CD4-positive, alpha-beta T cell treated with Interleukin-4 for 4 hours (primary cell): ENCODE data around the gene LLGL1.

Source experiments
- DNase-seq: peaks from one replicate; pipeline ENCODE4 v3.0.0-alpha.2; 2020

The LLGL1 gene

GRCh38 chr17:18253947-18254821 is 28.7 kb downstream of the LLGL1 start:
- DNase-seq: no peak

- no peak for DNase-seq
Measured at GRCh38 chr17:18254888-18255649, 29.6 kb downstream of the LLGL1 start.

GRCh38 chr17:18256351-18256750 is 30.9 kb downstream of the LLGL1 start:
- no peak for DNase-seq

- DNase-seq: no peak
Measured at GRCh38 chr17:18256776-18257175, 31.3 kb downstream of the LLGL1 start.

GRCh38 chr17:18257268-18257981 is 32.0 kb downstream of the LLGL1 start:
- peak; percentile 13 for DNase-seq

- peak; percentile 41 for DNase-seq
Measured at GRCh38 chr17:18257982-18258355, 32.5 kb downstream of the LLGL1 start.

GRCh38 chr17:18258356-18259038 is 33.1 kb downstream of the LLGL1 start, which contains the start of gene FLII:
TSS of gene FLII (minus strand) at chr17:18258738. CDS start at chr17:18258690, 48 bp downstream.
- DNase-seq: peak; percentile 29

- no peak for DNase-seq
Measured at GRCh38 chr17:18259621-18260331, 34.3 kb downstream of the LLGL1 start.

GRCh38 chr17:18260332-18261145 is 35.1 kb downstream of the LLGL1 start, which contains the start of gene MIEF2:
TSS of gene MIEF2 (plus strand) at chr17:18260662. CDS start at chr17:18262721, 2,059 bp downstream.
- peak; percentile 92 for DNase-seq

- peak; percentile 27 for DNase-seq
Measured at GRCh38 chr17:18261146-18261515, 35.7 kb downstream of the LLGL1 start.

GRCh38 chr17:18261659-18262058 is 36.2 kb downstream of the LLGL1 start:
- no peak for DNase-seq

GRCh38 chr17:18262111-18262510 is 36.7 kb downstream of the LLGL1 start:
- DNase-seq: no peak

GRCh38 chr17:18262641-18263040 is 37.2 kb downstream of the LLGL1 start:
- no peak for DNase-seq

- DNase-seq: no peak
Measured at GRCh38 chr17:18263885-18264682, 38.6 kb downstream of the LLGL1 start.

- DNase-seq: no peak
Measured at GRCh38 chr17:18267366-18267765, 41.9 kb downstream of the LLGL1 start.

- no peak for DNase-seq
Measured at GRCh38 chr17:18267927-18268711, 42.7 kb downstream of the LLGL1 start.

- DNase-seq: no peak
Measured at GRCh38 chr17:18270046-18270931, 44.9 kb downstream of the LLGL1 start.

- no peak for DNase-seq
Measured at GRCh38 chr17:18277076-18277475, 51.6 kb downstream of the LLGL1 start.
